ENCODE results near the gene NKX3-2.

Gene NKX3-2

DNA sequence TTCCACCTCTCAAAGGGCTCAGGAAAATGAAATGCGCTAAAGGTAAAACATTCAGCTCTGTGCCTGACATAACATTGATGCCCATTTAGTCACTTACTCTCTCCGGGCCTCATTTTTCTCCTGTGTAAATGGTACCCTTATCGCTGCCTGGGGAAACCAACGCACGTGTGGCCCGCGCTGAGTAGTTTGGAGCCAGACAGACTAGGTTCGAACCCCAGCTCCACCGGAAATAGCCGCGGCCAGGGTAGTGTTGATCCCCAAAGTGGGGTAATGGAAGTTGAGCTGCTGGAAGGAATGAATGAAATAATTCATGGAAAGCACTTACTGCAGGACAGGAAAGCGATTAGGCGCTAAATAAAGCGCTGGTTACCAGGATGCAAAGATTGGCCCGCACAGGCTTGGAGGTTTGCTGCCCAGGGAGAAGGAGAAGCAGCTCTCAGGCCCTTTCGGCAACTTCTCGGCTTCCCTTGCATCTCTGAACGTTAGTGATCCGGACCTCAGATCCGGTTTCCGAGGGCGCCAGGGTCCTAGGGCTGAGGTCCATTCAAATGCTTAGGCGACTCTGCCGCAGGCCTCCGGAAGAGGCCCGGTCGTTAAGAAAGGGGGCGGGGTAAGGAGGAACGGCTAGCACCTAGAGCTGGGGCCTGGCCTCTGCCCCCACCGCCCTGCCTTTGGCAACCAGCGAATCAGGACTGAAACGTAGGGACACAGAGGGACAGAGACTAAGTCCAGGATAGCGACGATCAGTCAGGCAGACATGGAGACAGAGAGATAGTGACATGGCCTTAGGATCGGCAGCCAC is 13.3 kb downstream of the NKX3-2 start:
- no peak for DNase-seq

DNA sequence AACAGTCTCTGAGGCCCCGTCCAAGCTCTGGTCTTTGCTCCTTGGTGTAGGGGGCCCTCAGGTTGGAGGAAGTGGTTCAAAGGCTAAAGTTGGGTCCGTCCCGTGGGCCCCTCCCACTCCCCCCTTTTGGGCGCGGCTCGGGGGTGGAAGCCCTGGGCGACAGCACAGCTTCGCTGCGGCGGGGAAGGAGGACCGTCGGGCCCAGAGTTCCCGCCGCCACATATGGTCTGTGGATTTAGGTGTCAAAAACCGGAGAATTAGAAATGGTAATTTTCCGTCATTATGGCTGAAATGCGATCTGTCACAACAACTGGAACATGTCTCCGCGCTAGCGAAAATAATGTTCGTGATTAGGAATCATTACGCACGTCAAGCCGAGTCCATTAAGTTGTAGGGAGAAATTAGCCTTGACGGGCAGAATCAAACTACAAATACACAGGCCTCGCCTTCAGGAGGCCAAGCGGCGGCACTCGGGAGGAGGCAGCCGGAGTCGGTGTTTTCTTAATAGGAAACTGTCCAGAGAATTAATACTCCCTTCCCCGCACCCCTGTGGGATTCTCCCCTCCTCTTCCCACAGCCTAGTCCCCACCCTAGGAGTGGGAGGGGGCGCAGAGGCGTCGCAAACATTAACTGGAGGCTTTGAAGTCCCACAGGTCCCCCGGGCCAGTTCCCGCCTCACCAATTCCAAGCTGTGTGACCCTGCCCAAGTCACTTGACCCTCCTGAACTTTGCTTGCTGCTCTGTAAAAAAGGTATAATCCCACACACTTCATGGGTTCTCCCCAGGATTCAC is 15.0 kb downstream of the NKX3-2 start:
- no peak for DNase-seq

DNA sequence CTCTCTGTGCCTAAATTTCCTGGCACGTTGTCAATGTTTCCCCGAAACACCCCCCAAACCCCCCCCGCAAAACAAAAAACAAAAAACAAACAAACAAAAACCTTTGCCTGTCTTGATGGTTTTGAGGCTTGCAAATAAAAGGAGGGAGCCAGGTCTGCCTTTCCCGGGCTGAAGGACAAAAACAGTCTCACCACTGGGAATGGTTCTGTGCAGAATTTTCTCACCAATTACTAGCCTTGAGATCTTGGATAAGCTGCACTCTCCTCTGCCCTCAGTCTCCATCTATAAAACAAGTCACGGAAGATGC is 15.5 kb downstream of the NKX3-2 start:
- no peak for DNase-seq

DNA sequence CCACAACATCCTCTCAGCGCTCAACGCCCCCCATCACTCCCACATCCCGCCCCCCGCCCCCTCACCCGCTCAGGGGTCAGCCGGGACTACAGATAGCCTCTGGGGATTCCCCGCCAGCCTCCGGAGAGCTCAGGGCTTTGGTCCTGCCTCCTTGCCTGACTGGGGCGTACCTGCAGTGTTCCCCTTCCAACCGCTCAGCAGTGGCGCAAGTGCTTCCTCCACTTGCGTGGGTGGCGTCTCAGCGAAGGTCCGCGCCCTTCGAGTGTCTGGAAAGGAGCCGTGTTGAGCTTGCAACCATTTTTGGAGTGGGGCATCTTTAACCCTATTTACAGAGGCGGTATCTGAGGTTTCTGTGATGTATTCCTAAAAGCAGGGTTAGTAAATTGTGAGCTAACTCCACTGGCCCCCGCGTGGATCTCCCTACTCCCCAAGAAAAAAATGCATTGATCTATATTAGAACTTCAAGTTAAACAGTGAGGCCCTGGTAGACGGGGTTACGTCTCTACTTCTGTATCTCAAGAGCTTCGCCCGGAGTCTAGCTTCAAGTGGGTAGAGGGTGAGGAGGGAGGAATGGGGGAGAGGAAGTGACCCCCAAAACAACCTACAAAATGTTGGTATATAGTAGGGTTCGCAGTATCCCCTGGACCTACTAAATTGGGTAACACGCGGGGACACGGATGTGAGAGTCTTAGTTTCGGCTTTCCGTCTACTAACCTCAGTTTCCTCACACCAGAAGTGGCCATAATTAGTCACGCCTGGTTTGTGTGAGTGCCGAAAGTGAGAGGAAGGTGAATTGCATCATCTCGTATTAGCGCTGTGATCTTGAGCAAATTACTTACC is 16.1 kb downstream of the NKX3-2 start:
- DNase-seq = peak in 1 of 3 experiments; percentile 17

DNA sequence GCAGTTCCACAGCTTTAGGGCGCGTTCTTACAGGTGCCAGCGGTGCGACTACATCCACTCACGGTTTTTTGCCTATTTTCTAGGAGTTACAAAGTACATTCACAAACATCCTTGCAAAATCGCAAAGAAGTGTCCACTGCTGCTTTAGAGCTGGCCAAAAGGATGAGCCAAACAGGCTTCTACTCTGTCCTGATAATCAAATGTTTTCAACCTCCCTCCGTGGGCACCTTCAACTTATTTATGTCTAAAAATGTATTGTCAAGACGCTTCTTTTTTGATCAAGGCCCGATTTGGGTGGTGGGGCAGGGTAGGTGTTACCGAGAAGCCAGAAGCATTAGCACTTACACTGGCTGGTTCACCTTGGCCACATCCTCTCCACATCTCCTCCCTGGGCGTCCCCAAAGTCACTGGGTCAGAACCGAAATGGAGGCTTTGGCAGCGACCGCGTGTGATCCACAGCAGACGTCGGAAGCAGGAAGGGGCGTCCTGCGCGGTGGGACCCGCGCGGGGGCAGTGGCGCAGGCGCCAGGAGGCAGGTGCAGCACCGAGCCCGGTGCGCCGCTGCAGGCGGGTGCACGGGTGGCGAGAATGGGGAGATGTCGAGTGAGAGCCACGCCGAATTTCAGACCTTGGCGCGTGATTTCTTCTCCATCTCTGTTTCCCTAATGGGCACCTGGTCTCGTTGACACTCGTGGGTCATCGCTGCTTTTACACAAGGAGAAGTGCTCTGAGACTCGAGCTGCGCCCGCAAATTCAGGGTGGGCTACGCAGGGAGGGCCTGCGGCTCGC is 16.9 kb downstream of the NKX3-2 start:
- no peak for DNase-seq

DNA sequence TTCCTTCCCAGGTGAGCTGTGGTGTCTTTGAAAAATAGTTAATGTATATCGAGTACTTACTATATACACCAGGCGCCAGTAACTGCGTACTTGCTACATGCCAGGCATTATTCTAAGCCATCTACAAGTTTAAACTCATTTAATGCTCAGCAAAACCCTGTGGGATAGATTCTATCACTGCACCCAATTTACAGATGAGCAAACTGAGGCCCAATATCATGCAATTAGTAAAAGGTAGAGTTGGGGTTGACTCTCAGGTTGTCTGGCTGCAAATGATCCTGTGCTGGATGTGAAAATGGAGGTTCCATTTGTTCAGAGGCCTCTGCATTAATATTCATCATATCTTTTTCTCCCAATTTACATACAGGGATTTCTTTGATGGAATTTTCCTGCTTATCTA is 17.6 kb downstream of the NKX3-2 start:
- DNase-seq = no peak

DNA sequence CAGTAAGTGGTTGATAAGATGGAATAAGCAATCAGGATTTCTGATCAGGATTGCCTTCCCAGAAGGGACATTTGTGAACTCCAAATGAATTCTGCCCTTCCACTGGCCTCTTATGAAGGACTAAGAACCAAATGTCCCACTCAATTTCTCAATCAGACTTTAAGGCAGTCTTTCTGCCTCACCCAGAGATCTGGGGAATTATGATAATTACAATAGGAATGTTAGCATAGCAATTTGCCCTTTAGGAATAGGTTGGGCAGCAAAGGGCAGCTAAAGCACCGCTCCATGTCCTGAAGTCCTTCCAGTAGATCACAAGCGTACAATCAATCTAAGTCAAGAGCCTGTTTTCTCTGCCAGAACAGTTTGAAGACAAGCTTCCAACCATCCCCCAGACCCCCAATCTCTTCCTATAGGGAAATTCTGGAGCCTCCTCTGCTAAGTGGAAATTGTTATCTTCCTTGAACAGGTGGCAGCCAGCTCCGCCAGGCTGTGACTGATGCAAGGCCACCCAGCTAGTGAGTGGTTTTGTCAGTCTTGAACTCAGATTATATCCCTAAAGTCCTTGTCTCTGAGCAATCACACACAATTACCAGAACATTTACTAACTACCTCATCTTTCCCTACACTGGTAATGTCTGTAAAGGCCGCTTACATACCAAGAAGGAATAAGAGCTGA is 18.6 kb downstream of the NKX3-2 start:
- DNase-seq = no peak

DNA sequence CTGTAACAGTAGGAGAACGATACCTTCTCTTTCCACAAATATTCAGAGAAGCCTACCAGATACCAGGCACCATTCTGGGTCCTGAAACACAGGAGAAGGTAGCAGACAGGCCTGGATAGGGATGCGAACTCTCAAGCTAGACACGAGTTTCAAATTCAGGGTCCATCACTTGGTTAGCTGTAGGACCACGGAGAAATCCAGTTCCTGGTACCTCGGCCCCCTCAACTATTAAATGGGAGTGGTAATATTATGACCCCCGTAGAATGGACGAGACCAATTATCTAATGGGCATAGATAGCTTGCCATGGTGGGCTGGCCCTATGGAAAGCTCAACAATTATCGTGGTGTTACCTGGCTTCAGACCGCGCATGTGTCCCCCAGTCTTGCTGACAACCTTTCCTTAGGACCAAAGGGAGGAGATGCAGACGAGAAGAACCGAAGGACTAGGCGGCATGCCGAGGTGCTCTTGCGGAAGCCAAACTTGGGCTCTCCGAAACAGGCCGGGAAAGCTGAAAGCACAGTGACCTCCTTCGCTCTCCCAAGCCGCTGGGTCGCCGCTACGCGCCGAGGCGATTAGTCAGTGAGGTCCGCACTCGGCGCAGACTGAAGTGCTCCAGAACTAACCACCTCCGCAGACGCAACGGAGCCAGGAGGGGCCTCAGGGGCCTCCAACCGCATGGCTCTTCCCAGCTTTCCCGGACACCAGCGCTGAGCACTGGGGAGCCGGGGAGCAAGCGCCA is 19.6 kb downstream of the NKX3-2 start:
- no peak for DNase-seq

DNA sequence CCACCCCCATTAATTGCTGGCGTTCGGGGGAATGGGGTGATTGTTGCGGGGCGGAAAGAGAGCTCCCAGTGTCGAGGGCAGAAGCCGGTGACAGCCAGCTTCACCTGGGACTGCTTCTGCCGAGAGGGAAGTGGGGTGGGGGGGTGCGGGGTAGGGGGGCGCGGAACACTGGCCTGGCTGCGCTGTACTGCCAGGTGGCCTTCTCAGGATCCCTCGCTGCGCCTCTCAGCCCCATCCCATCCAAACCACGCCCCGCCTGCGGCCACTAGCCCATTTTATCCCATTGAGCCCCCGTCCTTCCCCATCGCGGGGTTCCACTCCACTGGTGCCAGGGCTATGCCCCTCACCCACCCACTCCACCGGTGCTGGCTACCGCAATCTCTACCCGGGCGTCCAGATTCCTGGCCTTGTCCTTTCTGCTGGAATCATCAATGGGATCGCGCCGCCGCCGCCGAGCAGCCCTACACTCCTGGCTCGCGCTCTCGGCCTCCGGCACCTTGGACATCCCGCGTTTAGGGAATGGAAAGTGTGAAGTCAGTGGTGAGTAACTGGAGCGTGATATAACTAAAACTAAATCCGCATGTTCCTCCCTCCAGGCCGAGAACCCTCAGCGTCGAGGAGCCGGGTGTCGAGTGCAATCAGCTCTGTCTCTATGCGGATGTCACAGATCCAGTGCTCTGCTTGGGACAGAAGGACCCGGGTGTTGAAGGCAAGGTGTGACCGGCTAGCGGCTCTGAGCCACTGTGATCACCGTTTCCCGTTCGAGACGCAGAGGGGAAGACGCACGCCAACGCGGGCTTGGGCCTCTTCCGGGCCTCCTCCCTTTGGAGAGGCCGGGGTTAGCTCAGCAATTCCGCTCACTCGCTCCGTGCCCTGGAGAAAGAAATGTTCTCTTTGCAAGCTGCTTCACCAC is 20.5 kb downstream of the NKX3-2 start:
- DNase-seq = no peak

DNA sequence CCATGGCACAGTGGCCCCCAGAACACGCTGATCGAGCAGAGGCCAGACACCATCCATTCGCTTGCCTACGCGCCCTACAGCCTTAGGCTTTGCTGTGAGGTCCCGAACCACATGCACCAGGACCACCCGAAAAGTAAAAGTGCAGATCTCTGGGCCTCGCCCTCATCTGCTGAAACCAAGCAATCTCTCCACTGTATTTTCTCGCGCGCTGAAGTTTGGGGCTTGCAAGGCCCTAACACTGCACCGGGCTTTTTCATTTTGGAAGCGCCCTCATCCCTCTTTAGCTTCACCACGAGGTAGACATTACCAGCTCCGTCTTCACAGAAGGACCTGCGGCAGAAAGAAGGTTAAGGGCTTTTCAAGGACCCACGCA is 21.2 kb downstream of the NKX3-2 start:
- DNase-seq = no peak

DNA sequence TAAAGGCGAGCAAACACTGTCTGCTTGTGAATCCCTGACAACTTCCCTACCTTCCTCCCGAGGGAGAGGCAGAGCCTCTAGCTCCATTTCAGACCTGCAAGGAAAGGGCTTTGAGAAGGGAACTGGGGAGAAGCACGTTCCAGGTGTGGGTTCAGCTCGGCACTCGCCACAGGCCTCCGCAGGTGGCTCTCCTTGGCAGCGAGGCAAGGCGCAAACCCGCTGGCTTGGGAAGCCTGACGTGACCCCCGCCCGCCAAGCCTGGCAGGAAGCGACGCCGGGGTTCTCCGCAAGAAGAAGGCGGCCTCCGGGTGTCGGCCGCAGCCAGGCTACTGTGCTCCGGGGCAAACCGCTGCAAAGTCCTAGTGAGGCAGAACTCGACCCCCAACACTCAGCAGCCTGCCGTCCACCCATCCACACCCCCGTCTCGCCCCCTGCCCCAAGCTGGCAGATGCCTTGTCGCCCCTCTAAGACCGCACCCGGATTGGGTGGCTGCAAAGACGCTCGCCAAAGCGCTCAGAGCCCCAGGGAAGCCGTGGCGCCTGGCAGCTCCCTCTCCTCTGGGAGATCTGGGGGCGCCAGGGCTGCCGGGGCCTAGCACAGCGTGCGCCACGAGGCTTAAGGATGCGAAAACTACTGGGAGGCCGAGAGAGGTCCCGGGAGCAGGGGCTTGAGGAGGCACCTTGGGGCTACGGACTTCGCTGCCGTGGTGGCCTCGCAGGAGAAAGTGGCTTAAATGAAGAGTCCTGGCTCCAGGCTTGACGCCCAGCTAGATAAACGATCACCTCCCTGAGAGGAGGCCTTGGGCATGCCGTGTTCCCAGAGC is 21.8 kb downstream of the NKX3-2 start:
- no peak for DNase-seq

DNA sequence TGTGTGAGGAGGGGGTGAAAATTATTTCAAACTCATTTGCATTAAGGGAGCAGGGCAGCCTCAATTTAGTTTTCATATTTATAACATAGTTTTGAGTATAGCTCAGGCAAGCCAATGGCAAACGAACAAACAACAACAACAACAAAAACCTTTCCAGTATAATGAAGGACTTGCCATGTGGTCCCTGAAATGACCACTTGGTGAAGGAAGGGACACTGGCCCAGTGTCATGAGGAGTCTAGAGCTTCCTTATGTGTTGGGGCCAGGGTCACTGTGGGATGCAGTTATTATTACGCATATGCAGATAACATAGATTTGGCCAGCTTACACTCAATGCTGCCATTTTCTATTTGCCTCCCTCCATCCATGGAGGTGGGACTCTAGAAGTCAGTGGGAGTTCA is 23.3 kb downstream of the NKX3-2 start:
- DNase-seq = no peak

DNA sequence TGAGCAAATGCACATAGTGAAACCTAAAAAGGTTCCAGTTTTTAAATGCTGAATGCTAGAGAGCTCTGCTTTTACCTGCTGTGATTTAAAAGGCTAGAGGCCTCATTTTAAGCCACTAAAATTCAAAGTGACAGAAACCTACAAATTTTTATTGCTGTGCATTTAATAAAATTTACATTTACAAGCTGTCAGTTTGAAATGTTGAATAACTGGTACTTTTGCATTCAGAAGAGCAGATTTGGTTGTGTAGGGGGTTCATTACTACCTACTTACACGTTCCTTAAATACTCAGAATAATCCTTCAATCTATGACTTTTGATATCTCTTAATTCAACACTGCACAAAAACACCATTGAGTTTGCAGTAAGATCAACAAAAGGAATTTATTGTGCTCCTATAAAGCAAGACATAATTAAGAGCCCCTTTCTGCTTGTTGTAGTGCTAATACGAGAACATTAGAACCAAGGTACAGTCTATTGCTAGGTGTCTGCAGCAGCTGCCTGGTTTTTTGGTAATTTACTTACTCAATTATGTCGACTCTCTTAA is 27.9 kb downstream of the NKX3-2 start:
- DNase-seq = peak in 2 of 3 experiments; percentile 23 to 55

DNA sequence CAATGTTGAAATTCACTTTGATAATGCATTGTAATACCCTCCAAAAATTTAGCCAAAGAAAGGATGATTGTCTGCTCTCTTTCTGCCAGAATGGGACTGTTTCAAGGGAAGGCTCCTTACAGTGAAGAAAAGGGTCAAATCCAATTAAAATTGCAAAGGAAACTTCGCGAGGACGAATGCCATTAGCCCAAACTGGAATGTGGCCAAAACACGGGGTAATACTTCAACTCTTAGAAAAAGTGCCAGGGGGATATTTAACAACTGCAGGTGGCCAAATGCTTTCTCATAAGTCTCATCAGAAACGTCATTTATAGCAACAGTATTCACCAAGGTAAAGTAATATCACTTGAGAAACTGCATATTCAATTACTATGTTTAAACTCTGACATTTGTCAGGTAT is 29.0 kb downstream of the NKX3-2 start:
- DNase-seq = peak in 1 of 3 experiments; percentile 20

DNA sequence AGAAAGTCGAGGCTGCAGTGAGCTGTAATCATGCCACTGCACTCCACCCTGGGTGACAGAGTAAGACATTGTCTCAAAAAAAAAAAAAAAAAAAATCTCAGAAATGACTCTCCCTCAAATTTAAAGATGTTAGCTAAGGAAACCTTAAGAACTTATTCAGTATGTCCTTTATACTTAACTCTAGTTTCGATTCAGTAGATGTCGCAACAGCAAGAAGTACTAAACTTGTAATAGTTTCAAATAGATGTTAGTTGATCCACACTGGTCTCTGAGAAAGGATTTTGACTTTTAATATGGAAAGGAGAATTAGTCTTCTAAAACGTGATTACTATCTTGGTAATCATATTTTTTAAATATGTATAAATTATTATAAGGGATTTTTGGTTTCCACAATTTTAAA is 29.6 kb downstream of the NKX3-2 start:
- DNase-seq = no peak

DNA sequence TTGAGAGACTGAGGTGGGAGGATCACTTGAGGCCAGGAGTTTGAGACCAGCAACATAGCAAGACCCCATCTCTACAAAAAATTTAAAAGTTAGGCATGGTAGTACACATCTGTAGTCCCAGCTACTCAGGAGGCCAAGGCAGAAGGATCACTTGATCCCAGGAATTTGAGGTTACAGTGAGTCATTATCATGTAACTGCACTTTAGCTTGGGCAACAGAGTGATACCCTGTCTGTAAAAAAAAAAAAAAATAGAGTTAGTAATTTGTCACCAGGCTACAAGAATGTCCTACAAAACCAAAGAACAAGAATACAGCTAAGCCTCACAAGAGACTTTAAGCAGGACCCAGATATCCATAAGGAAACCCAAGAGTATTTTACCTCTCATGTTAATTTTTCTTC is 33.2 kb downstream of the NKX3-2 start:
- no peak for DNase-seq

DNA sequence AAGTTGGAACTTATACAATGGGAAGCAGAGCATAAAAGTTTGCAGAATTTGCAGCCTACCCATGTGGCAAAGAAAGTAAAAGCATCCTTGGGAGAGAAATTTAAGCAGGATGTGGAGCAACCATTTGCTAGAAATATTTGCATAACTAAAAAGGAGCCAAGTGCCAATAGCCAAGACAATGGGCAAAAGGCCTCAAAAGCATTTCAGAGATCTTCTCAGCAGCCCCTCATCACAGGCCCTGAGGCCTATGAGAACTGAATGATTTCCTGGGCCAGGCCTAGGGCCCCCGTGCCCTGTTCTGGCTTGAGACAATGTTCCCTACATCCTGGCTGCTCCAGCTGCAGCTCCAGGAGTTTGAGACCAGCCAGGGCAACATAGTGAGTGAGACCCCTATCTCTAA is 34.9 kb downstream of the NKX3-2 start:
- no peak for DNase-seq

DNA sequence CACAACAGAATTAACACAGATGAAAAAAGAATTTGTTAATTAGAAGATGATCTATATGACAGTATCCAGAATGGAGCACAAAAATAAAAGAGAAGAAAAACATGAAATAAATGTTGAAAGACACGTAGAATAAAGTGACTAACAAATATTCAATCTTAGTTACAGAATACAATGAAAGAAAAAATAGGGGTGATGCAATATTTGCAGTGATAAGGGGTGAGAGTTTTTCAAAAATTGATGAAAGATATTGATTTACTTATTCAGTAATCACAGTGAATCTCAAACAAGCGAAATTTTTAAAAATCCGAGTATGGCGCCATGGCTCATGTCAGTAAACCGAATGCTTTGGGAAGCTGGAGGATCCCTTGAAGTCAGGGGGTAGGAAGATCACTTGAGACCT is 39.9 kb downstream of the NKX3-2 start:
- DNase-seq = no peak

DNA sequence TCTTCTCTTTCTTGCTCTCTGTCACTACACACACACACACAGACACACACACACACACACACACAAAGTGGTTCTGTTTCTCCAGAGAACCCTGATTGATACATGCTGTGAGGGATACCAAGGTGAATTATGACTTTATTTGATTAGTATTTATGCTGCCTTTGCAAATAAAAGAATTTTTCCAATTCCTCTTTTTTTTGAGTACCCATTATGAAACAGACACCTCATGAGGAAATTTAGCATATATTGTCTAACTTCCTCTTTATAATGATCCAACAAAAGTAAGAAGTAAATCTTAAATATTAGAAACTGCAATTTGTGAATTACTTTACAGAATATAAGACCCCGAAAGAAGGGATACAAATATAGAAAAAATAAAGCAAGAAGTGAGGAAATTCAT is 45.8 kb downstream of the NKX3-2 start:
- DNase-seq = no peak
